ENCODE results near the gene MLLT6. TPM values are rescaled to one million over a fixed set of nuclear protein-coding genes. Genes with fewer than 3 reads are reported as not detected.
A peak's percentile ranks its signal among the peaks of the same experiment; 100 is the strongest.

MLLT6 gene
- total and polyA plus RNA-seq, 2 of the 13 experiments (the other 11 are each of a cell fraction or from before 2014, with no cell fraction given): 50.7 to 69.5 TPM

GRCh38 chr17:38671939-38672720, 32.9 kb upstream of the MLLT6 start (continued):
- no peak for TF ChIP-seq ZSCAN30 (CRISPR knock-in tag; IDR thresholded peaks at IDR 0.05)
- TF ChIP-seq ZHX2 (IDR thresholded peaks at IDR 0.05; ENCODE audit: low read depth): no peak
- TF ChIP-seq ZHX2 (CRISPR knock-in tag; IDR thresholded peaks at IDR 0.05; ENCODE audit: borderline replicate concordance): no peak
- no peak for TF ChIP-seq ZNF143 (CRISPR knock-in tag; IDR thresholded peaks at IDR 0.05)
- TF ChIP-seq CENPT (CRISPR knock-in tag; IDR thresholded peaks at IDR 0.05; ENCODE audit: low read depth): no peak
- no peak for TF ChIP-seq ZHX1 (CRISPR knock-in tag; IDR thresholded peaks at IDR 0.05; ENCODE audit: low read depth)
- peak; percentile 42; the same call in 1 of the 2 replicates for TF ChIP-seq ZSCAN5A (CRISPR knock-in tag; IDR thresholded peaks at IDR 0.05; ENCODE audit: borderline replicate concordance)
- peak; percentile 76 for TF ChIP-seq ZFP91 (CRISPR knock-in tag; IDR thresholded peaks at IDR 0.05; ENCODE audit: borderline replicate concordance)
- no peak for TF ChIP-seq ZFP37 (CRISPR knock-in tag; IDR thresholded peaks at IDR 0.05; ENCODE audit: borderline replicate concordance)
- 0 out of 2 replicates have a peak, but pooled peaks have one; percentile 32 for TF ChIP-seq ZBTB34 (CRISPR knock-in tag; IDR thresholded peaks at IDR 0.05)
- 0 out of 2 replicates have a peak, but pooled peaks have one; percentile 70 for TF ChIP-seq MTF2 (CRISPR knock-in tag; IDR thresholded peaks at IDR 0.05; ENCODE audit: borderline replicate concordance)
- TF ChIP-seq ARID3A (IDR thresholded peaks at IDR 0.05; ENCODE audit: low read depth, low read length): peak; percentile 81

All from HepG2 (cell line).